GM12864 (cell line): Measurements from ENCODE around the gene TTC39B.

Experiments used
- DNase-seq: peaks from one replicate; pipeline ENCODE4 v3.0.0-alpha.2; 2011; ENCODE audit warnings: low read depth
- H3K4me3 ChIP-seq: 2 replicates; pipeline ENCODE4 v1.5.1; 2011; ENCODE audit warnings: mild to moderate bottlenecking, low read depth, low read length, control low read depth
- CTCF ChIP-seq: IDR thresholded peaks from 2 replicates; pipeline ENCODE4 v1.5.1; 2011; ENCODE audit warnings: low read depth, mild to moderate bottlenecking, moderate library complexity, low read length, control low read depth, inconsistent platforms; ENCODE audit errors: missing control alignments

The TTC39B gene

DNA sequence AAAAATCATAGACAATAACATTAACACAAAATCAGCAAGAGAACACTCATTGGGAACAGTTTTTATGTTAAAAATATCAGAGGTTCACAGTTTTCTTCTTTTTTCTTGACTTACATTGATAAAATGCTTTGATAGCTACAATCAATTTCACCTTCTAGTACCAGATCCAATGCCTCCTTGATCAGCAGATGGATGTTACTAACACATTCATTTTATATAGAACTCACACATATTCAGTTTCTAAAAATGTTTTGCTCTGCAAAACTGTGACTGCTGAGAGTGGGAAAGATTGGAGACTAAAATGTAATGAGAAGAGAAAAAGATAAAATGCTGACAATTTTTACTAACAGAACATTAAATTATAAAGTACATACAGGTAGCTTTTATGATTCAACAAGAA lies 143.1 kb downstream of the TTC39B start:
- TF ChIP-seq CTCF = no peak
- H3K4me3 ChIP-seq = no peak overlapping the region
- no peak for DNase-seq

DNA sequence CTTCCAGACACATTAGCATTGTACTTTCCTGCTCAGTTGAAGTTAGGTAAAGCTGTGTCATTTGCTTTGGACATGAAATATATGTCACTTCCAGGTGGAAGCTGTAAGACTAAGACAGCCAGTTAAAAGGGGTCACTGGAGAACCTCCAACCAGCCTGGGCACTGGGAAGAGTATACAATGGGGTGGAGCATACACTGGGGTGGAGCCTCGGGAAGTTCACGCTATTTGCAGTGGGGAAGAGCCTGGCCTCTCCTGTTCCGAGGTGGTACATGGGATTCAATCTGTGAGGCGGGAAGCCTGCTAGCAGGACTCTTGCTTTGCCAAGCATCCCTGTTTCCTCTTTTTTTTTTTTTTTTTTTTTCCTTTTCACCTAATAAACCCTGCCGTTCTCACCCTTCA lies 145.3 kb downstream of the TTC39B start:
- H3K4me3 ChIP-seq = no peak overlapping the region
- no peak for TF ChIP-seq CTCF
- no peak for DNase-seq

- TF ChIP-seq CTCF = no peak
- H3K4me3 ChIP-seq = no peak overlapping the region
- no peak for DNase-seq
Measured at GRCh38 chr9:15160673-15161072, 146.3 kb downstream of the TTC39B start.

GRCh38 chr9:15158064-15158463 lies 149.0 kb downstream of the TTC39B start:
- H3K4me3 ChIP-seq = no peak overlapping the region
- no peak for DNase-seq
- TF ChIP-seq CTCF = no peak

DNA sequence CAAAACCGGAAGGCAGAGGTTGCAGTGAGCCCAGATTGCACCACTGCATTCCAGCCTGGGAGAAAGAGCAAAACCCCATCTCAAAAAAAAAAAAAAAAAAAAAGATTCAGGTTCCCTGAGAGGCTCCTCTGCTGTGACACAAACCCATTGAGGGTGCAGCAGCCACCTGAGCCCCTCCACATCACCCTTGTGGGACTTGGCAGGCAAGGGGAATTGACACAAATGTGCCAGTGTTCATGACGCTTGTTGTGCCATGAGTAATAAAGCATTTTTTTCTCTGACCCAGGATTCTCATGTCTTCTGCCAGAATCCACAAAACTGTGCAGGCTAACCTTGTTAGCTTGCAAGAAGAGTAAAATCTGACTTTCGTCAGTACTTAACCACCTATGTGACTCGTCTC lies 149.6 kb downstream of the TTC39B start:
- no peak for TF ChIP-seq CTCF

DNA sequence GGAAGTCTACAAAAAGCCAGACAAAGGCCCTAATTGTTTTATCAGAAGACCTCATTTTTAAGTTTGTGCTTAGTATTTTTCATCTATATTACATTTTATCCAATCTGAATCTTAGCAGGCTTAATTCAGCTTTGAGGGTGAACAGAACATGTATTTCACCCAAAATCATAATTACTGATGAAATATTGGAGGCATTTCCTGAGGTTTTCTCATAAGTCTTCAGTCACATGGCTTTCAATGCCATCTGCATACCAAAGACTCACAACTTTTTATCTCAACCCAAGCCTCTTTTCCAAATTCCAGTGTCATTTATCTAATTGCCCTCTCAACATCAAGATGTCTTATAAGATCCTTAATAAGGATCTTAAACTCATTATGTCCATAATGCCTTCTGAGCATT lies 150.8 kb downstream of the TTC39B start:
- H3K4me3 ChIP-seq = no peak overlapping the region
- no peak for DNase-seq
- no peak for TF ChIP-seq CTCF

More for the DNA sequence above, 149.6 kb downstream of the TTC39B start:
- no peak overlapping the region for H3K4me3 ChIP-seq
- DNase-seq = no peak

DNA sequence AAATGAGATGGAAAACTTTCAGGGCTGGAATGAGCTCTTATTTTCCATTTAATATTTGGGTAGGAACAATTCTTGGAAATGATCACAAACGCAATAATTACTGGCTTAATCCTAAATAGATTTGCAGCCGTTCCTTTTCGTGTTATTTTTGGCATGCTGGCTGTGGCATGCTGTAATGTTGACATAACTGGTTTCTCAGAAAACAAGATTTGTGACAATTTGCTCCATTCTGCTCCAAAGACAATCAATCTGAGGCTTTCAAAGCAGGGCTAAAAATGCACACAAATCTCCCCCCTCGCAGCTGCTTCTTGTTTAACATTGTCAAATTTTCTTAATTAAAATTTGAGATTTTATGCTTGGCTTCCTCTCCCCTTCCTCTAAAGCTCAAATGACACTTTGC lies 151.2 kb downstream of the TTC39B start:
- no peak overlapping the region for H3K4me3 ChIP-seq
- no peak for TF ChIP-seq CTCF
- no peak for DNase-seq
